GM21526 (cell line): ENCODE measurements around the gene PHETA1.
"Not testable (repeated sequence)": the region's sequence is repeated elsewhere in the genome, so short reads cannot be mapped to it uniquely, and the experiment has no call there.

Source experiments
- ATAC-seq: cut with Tn5 transposase; IDR thresholded peaks from one replicate; pipeline ENCODE4 v1.9.1; 2021; ENCODE audit warnings: moderate library complexity; ENCODE audit not compliant: unreplicated experiment, low FRiP score

PHETA1 gene

GRCh38 chr12:111405859-111406473 lies 37.1 kb upstream of the PHETA1 start, which contains the start of gene SH2B3:
Gene SH2B3, plus strand, starts transcription at chr12:111405923. Its CDS starts 12,223 bp downstream, at chr12:111418146.
- no peak for ATAC-seq

GRCh38 chr12:111405149-111405858 lies 36.4 kb upstream of the PHETA1 start:
- ATAC-seq: peak; percentile 42

DNA sequence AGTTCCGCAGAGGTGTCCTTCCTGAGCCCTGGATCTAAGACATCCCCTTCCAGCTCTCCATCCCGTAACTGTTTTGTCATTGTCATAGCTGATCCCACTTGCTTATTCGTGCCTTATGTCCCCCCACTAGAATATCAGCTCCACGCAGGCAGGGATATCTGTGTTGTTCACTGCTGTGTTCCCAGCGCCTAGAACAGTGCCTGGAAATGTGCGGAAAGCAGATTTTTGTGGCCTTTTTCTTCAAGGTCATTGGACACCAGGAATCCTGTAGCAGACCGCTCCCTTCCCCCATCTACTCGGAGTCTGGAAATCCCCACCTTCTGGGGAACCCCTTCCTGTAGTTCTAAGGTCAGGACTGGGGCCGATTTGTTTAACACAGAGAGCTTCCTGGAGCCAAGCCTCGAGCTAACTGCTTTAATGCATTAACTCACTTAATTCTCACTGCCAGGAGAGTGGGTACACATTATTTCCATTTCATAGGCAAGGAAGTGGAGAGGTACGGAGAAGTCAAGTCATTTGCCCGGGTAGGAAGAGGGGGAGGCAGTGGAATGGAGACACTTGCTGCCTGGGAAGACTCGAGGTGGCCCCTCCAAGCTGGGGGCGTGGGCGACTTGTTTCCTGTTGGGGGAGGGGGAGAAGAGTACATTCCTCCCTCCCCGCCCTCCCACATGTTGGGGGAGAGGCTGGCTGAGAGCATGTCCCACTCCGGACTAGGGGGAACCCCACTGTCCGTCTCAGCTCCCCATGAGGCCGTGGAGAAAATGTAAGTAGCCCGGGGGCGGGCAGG lies 35.7 kb upstream of the PHETA1 start:
- ATAC-seq: peak; percentile 0

DNA sequence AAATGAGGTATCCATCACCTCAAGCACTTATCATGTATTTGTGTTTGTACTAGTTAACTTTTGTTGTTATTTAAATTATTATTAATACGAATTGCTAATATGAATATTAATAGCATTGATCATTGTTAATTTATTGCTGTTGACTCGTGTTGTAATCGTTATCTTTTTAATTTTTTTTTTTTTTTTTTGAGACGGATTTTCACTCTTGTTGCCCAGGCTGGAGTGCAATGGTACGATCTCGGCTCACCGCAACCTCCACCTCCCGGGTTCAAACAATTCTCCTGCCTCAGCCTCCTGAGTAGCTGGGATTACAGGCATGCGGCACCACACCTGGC lies 33.6 kb upstream of the PHETA1 start:
- not testable (repeated sequence) for ATAC-seq

GRCh38 chr12:111401167-111401605 lies 32.3 kb upstream of the PHETA1 start:
- no peak for ATAC-seq

DNA sequence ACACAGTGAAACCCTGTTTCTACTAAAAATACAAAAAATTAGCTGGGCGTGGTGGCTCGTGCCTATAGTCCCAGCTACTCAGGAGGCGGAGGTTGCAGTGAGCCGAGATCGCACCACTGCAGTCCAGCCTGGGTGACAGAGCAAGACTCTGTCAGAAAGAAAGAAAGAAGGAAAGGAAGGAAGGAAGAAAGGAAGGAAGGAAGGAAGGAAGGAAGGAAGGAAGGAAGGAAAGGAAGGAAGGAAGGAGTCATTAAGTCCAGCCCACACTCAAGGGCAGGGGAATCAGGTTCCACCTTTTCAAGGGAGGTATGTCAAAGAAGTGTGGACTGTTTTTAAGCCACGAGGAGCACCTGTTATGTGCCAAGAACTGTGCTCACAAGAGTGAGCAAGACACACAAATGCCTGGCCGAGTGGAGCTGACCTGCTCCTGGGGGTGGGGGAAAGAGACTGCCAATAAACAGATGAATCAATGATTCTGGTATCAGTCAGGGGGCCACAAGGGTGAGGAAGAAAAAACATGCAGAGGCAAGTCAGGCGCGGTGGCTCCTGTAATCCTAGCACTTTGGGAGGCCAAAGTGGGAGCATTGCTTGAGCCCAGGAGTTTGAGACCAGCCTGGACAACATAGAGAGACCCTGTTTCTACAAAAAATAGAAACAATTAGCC lies 31.0 kb upstream of the PHETA1 start:
- not testable (repeated sequence) for ATAC-seq

DNA sequence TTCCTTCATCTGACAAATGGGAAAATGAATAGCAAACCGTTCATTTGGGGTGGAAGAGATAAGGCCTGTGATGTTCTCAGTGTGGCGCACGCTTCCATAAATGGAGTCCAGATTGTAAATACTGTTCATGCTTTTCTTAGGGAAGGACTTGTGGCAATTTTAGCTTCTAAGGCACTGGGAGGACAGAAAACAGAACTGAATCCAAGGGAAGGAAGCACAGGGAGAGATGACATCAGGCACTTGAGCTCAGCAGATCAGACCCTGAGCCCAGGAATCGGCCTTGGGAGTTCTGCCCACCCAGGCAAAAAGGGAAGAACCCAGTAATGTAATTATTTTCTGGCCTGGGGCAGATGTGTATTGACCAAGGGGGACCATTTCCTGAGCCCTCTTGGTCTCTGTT lies 29.6 kb upstream of the PHETA1 start:
- ATAC-seq: no peak

GRCh38 chr12:111396726-111397445 lies 28.0 kb upstream of the PHETA1 start:
- peak; percentile 54 for ATAC-seq

DNA sequence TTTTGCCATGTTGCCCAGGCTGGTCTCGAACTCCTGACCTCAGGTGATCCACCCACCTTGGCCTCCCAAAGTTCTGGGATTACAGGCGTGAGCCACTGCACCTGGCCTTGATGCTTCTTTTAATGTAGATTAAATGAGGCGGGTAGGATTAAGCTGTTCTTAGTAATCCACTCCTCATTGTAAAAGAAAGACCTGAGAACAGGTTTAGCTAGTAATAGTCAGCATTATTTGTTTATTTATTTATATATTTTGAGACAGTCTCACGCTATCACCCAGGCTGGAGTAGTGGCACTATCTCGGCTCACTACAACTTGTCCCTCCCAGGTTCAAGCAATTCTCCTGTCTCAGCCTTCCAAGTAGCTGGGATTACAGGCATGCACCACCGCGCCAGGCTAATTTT lies 27.4 kb upstream of the PHETA1 start:
- not testable (repeated sequence) for ATAC-seq

DNA sequence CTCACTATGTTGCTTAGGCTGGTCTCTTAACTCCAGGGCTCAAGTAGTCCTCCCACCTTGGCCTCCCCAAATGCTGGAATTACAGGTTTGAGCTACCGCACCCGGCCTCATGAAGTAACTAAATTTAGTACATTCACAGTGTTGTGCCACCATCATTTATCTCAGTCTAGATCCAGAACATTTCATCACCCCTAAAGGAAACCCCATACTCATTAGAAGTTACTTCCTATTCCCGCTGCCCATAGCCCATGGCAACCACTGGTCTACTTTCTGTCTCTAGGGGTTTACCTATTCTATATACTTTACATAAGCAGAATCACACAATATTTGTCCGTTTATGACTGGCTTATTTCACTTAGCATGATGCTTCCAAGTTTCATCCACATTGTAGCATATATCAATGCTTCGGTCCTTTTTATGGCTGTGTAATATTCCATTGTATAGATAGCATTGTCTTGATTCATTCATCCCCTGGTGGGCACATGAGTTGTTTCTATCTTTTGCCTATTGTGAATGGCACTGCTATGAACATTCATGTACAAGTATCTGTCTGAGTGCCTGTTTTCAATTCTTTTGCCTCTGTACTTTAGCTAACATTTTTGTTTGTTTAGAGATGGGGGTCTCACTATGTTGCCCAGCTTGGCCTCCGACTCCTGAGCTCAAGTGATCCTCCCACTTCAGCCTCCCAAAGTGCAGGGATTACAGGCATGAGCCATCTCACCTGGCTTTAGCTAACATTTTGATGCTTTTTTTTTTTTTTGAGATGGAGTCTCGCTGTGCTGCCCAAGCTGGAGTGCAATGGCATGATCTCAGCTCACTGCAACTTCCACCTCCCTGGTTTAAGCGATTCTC lies 26.7 kb upstream of the PHETA1 start:
- no peak for ATAC-seq

GRCh38 chr12:111394480-111394879 lies 25.6 kb upstream of the PHETA1 start:
- no peak for ATAC-seq

GRCh38 chr12:111393700-111394300 lies 24.9 kb upstream of the PHETA1 start:
- ATAC-seq: no peak

DNA sequence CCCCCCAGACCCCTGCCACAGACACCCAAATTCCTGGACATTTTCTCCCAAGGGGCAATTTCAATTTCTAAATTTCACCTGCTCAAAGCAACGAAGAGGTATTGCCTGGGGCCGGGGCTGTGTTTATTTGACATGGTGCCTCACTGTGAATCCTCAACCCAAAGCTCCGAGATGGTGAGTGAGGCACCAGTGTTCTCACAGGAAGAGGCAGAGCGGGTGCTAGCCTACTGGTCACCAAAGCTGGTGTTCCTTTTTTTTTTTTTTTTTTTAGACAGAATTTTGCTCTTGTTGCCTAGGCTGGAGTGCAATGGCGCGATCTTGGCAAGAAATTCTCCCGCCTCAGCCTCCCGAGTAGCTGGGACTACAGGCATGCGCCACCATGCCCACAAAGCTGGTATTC lies 22.0 kb upstream of the PHETA1 start:
- no peak for ATAC-seq

- no peak for ATAC-seq
Observed at GRCh38 chr12:111389635-111390034, 20.7 kb upstream of the PHETA1 start.

DNA sequence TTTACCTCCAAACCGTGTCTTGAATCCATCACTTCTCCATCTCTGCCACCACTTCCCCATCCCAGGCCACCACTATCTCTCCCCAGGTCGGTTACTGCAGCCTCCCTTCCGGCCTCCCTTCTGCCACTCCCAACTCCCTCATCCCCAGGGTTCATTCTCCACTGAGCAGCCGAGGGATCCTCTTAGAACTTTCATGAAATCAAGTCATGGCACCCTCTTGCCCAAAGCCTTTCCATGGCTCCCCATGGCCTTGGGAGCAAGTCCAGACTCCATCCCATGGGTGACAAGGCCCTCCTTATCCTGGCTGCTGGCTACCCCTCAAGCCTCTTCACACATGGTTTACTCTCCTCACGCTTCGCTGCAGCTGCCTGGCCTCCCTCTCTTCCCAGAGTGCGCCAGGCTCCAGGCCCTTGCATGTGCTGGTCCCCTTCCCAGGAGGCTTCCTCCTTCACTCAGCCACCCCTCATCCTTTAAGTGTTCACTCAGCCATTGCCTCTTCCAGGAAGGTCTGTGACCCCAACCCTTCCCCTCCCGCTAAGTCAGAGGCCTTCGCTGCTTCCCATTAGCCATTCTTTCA lies 18.9 kb upstream of the PHETA1 start:
- ATAC-seq: no peak

DNA sequence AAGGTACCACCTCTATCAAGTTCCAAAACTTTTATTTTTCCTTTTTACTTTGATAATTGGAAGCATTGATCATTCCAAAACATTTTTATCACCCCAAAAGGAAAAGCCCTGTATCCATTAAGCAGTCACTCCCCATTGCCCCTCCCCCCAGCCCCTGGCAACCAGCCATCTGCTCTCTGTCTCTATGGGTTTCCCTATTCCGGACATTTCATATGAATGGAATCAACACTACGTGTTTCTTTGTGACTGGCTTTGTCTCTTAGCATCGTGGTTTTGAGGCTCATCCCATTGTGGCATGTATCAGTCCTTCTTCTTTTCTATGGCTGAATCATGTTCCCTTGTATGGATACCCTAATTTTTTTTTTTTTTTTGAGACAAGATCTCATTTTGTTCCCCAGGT lies 18.0 kb upstream of the PHETA1 start:
- ATAC-seq: no peak

DNA sequence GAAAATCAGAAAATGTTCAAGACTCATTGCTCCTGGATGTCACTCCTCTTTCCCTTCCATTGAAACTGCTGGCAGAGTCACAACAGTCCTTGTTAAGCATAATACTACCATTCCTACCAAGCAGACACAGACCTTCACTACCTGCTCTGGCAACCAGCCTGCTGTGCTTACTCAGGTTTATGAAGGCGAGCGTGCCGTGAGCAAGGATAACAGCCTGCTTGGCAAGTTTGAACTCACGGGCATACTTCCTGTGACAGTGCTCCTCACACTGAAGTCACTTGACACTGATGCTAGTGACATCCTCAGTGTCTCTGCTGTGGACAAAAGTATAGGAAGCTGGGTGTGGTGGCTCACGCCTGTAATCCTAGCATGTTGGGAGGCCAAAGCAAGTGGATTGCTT lies 15.7 kb upstream of the PHETA1 start:
- ATAC-seq: no peak

- no peak for ATAC-seq
Observed at GRCh38 chr12:111379942-111380554, 11.2 kb upstream of the PHETA1 start.
